Subcutaneous abdominal adipose tissue (tissue), 5 donors: Measurements from ENCODE around the gene SLC37A2.

Experiments used
- H3K27ac ChIP-seq: one replicate; pipeline ENCODE4 v1.7.0; 2013; ENCODE audit warnings: low read depth, mild to moderate bottlenecking, inconsistent platforms, low read length, moderate library complexity
- H3K27me3 ChIP-seq, 5 donors: one replicate each; pipeline ENCODE4 v1.7.0; 2013; ENCODE audit warnings: low read length in 5 of 5, inconsistent platforms in 1 of 5; ENCODE audit not compliant: control insufficient read depth in 5 of 5, insufficient read depth in 4 of 5
- H3K36me3 ChIP-seq, 5 donors: one replicate each; pipeline ENCODE4 v1.7.0; 2013; ENCODE audit warnings: low read length in 5 of 5; ENCODE audit not compliant: control insufficient read depth in 5 of 5, insufficient read depth in 5 of 5
- H3K4me1 ChIP-seq, 5 donors: one replicate each; pipeline ENCODE4 v1.7.0; 2013; ENCODE audit warnings: low read length in 5 of 5, mild to moderate bottlenecking in 3 of 5, moderate library complexity in 1 of 5; ENCODE audit not compliant: control insufficient read depth in 5 of 5, insufficient read depth in 5 of 5
- H3K4me3 ChIP-seq, 5 donors: one replicate each; pipeline ENCODE4 v1.7.0; 2013; ENCODE audit warnings: low read length in 5 of 5, low read depth in 1 of 5
- H3K9ac ChIP-seq, 5 donors: one replicate each; pipeline ENCODE4 v1.7.0; 2013; ENCODE audit warnings: low read length in 5 of 5, mild to moderate bottlenecking in 4 of 5, moderate library complexity in 3 of 5
- H3K9me3 ChIP-seq, 5 donors: one replicate each; pipeline ENCODE4 v1.7.0; 2013; ENCODE audit warnings: low read length in 5 of 5; ENCODE audit not compliant: control insufficient read depth in 5 of 5
- donor health status: healthy.
- donor health status: healthy.
- donor health status: healthy.
- donor health status: healthy.
- donor health status: healthy.

Gene SLC37A2

GRCh38 chr11:125138966-125139365, 75.9 kb downstream of the SLC37A2 start:
- H3K27me3 ChIP-seq, result peaks cover 0 to 7% (median 0%) of the 10 kb centered on the region in 5 donors

GRCh38 chr11:125139778-125140177, 76.7 kb downstream of the SLC37A2 start:
- Histone ChIP-seq H3K9me3 (no peaks in the 10 kb centered on the region), H3K4me1 (peaks cover 0 to 36% (median 20%) of the 10 kb centered on the region in 5 donors), H3K27ac (no peak overlapping the region), H3K4me3 (no peak overlapping the region), H3K27me3 (peaks cover 0 to 7% (median 0%) of the 10 kb centered on the region in 5 donors), H3K9ac (no peak overlapping the region), H3K36me3 (no peaks in the 10 kb centered on the region)

More at GRCh38 chr11:125138966-125139365, 75.9 kb downstream of the SLC37A2 start:
- Histone ChIP-seq H3K9me3 (no peaks in the 10 kb centered on the region), H3K4me3 (no peak overlapping the region), H3K27ac (no peak overlapping the region), H3K36me3 (no peaks in the 10 kb centered on the region), H3K9ac (peak overlapping the region in 1 of 5 donors; percentile 49), H3K4me1 (peaks cover 0 to 36% (median 20%) of the 10 kb centered on the region in 5 donors)
